Glutamatergic neuron (in vitro differentiated cells): ENCODE data around the gene FLT1. TPM values are rescaled to one million over a fixed set of nuclear protein-coding genes. Genes with fewer than 3 reads are reported as not detected.

Experiments used
- DNase-seq: peaks from one replicate; pipeline ENCODE4 v3.0.0; 2022
- H3K27ac Mint-ChIP-seq: one replicate; pipeline ENCODE4 v1.8.0; 2020; ENCODE audit warnings: mild to moderate bottlenecking, mixed read lengths, inconsistent platforms; ENCODE audit not compliant: unreplicated experiment
- H3K27me3 Mint-ChIP-seq: one replicate; pipeline ENCODE4 v1.8.0; 2020; ENCODE audit warnings: mild to moderate bottlenecking, moderate library complexity, mixed read lengths, inconsistent platforms; ENCODE audit not compliant: unreplicated experiment
- H3K36me3 Mint-ChIP-seq: one replicate; pipeline ENCODE4 v1.8.0; 2020; ENCODE audit warnings: mild to moderate bottlenecking, mixed read lengths, inconsistent platforms; ENCODE audit not compliant: unreplicated experiment
- H3K4me1 Mint-ChIP-seq: one replicate; pipeline ENCODE4 v1.8.0; 2020; ENCODE audit warnings: mild to moderate bottlenecking, low read depth, mixed read lengths, inconsistent platforms; ENCODE audit not compliant: unreplicated experiment
- H3K4me3 Mint-ChIP-seq: one replicate; pipeline ENCODE4 v1.8.0; 2020; ENCODE audit warnings: mild to moderate bottlenecking, mixed read lengths, inconsistent platforms; ENCODE audit not compliant: unreplicated experiment
- H3K9me3 Mint-ChIP-seq: one replicate; pipeline ENCODE4 v1.8.0; 2020; ENCODE audit warnings: mild to moderate bottlenecking, moderate library complexity, mixed read lengths, inconsistent platforms; ENCODE audit not compliant: unreplicated experiment
- total RNA-seq: library from RNA; stranded (reverse); fragmentation: NEBNext Ultra II Directional; extraction: Animal tissue kit (Norgen Biotek cat#: 25700); gene quantifications from one replicate; pipeline ENCODE4 v1.2.1, GENCODE V29; 2021; ENCODE audit not compliant: unreplicated experiment
- TF ChIP-seq, protein P1 (sequence below): fragments of 200-600 bp; sonication (generic); IDR thresholded peaks from one replicate; pipeline ENCODE4 v1.5.0; 2021; ENCODE audit not compliant: partially characterized antibody, unreplicated experiment

The FLT1 gene
- total RNA-seq, 1 donor from 2014 or later: 49.8 TPM

DNA sequence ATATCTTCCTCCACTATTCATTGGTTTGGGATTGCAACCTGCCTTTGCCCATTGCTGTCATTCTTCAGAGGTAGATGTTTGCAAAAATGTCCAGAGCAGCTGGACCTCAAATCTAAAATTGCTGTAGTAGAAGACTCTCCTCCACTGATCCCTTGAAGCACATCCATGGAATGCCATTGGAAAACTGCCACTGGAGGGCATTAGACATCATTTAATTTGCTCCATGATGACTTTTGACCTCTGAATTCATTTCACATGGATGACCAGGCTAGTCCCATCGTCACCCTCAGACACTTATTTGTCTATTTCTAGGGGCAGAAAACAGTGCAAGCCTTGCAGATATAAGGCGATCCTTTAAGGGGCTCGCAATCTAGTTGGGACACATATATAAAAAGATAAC, 33.9 kb upstream of the FLT1 start:
- Mint-ChIP-seq H3K9me3 (peaks cover 2% of the 10 kb centered on the region), H3K27ac (no peak overlapping the region), H3K27me3 (peaks cover 11% of the 10 kb centered on the region), H3K4me3 (peak overlapping the region; percentile 3), H3K36me3 (no peaks in the 10 kb centered on the region), H3K4me1 (peaks cover 21% of the 10 kb centered on the region)
- DNase-seq: no peak
- TF ChIP-seq, protein P1, sequence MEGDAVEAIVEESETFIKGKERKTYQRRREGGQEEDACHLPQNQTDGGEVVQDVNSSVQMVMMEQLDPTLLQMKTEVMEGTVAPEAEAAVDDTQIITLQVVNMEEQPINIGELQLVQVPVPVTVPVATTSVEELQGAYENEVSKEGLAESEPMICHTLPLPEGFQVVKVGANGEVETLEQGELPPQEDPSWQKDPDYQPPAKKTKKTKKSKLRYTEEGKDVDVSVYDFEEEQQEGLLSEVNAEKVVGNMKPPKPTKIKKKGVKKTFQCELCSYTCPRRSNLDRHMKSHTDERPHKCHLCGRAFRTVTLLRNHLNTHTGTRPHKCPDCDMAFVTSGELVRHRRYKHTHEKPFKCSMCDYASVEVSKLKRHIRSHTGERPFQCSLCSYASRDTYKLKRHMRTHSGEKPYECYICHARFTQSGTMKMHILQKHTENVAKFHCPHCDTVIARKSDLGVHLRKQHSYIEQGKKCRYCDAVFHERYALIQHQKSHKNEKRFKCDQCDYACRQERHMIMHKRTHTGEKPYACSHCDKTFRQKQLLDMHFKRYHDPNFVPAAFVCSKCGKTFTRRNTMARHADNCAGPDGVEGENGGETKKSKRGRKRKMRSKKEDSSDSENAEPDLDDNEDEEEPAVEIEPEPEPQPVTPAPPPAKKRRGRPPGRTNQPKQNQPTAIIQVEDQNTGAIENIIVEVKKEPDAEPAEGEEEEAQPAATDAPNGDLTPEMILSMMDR: no peak

DNA sequence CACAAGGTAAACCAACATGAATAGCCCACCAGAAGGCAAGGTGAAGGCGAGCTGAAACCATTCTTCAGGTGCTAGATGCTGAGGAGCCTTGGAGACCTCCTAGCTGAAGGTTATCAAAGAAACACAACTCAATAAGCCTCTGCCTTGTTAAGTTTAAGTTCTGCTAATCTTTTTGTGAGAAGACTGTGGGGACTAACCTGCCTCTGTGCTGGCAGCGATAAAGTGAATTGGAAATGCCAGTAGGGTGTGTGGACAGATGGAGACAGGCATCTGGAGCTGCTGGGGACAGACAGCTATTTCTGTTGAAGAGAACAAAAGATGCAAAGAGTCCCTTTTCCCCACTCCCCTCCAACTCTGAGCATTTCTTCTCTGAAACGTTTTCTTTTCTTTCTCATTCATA, 33.5 kb upstream of the FLT1 start:
- Mint-ChIP-seq H3K36me3 (no peaks in the 10 kb centered on the region), H3K4me1 (peaks cover 21% of the 10 kb centered on the region), H3K27me3 (peaks cover 8% of the 10 kb centered on the region), H3K9me3 (peaks cover 2% of the 10 kb centered on the region), H3K4me3 (peak overlapping the region; percentile 39), H3K27ac (no peak overlapping the region)
- TF ChIP-seq, protein P1: no peak
- no peak for DNase-seq

GRCh38 chr13:28527629-28528028, 32.7 kb upstream of the FLT1 start:
- H3K9me3 Mint-ChIP-seq: peaks cover 2% of the 10 kb centered on the region
- H3K27ac Mint-ChIP-seq: no peak overlapping the region
- peaks cover 4% of the 10 kb centered on the region for H3K27me3 Mint-ChIP-seq
- peak; percentile 32 for DNase-seq
- H3K4me1 Mint-ChIP-seq: peaks cover 21% of the 10 kb centered on the region
- no peaks in the 10 kb centered on the region for H3K36me3 Mint-ChIP-seq
- TF ChIP-seq, protein P1: no peak
- H3K4me3 Mint-ChIP-seq: peak overlapping the region; percentile 22

GRCh38 chr13:28526876-28527275, 31.9 kb upstream of the FLT1 start:
- H3K9me3 Mint-ChIP-seq: peaks cover 2% of the 10 kb centered on the region
- H3K4me1 Mint-ChIP-seq: peaks cover 21% of the 10 kb centered on the region
- H3K36me3 Mint-ChIP-seq: no peaks in the 10 kb centered on the region
- no peak overlapping the region for H3K27ac Mint-ChIP-seq
- no peak for DNase-seq
- H3K27me3 Mint-ChIP-seq: peaks cover 4% of the 10 kb centered on the region
- no peak overlapping the region for H3K4me3 Mint-ChIP-seq
- TF ChIP-seq, protein P1: no peak

DNA sequence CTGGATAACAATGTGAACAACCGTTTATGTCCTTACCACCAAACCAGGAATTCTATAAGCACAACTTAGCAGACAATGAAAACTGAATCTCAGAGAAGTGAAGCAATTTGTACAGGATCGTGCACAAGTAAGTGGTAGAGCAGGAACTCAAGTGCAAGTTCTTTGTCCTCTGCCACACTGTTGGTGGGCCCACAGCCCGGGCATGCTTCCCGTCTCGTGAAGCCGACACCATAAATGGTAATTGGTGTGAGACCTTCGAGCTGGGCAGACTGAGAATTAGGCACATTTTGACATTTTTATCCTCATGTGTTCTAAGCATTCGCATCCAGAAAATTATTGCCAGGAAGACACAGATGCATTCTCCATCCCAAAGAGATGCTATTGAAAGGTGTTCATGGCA, 27.9 kb upstream of the FLT1 start:
- peaks cover 2% of the 10 kb centered on the region for H3K9me3 Mint-ChIP-seq
- peaks cover 2% of the 10 kb centered on the region for H3K27me3 Mint-ChIP-seq
- TF ChIP-seq, protein P1: no peak
- no peak overlapping the region for H3K27ac Mint-ChIP-seq
- H3K4me1 Mint-ChIP-seq: peaks cover 6% of the 10 kb centered on the region
- no peak overlapping the region for H3K4me3 Mint-ChIP-seq
- no peak for DNase-seq
- no peaks in the 10 kb centered on the region for H3K36me3 Mint-ChIP-seq
